Measurements from ENCODE around the gene SSH2. TPM values are rescaled to one million over a fixed set of nuclear protein-coding genes. Genes with fewer than 3 reads are reported as not detected.

Gene SSH2
- total and polyA plus RNA-seq, 2 of the 13 experiments (the other 11 are each of a cell fraction or from before 2014, with no cell fraction given), result 6.0 to 6.4 TPM

DNA sequence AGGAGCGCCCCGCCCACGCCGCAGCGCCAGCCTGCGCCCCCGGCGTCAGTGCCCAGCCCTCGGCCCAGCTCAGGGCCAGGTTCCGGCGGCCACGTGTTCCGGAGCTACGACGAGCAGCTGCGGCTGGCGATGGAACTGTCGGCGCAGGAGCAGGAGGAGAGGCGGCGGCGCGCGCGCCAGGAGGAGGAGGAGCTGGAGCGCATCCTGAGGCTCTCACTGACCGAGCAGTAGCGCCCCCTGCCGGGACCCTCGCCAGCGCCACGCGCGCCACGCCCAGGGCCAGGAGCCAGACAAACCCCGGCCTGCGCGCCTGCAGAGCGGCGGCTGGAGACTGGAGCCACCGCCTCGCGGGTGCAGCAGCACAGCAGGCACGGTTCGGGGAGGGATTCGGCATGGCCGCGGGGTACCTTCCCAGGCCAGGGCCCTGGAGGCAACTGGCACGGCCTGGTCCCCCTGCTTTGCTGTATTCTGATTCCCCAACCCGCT, 316.6 kb downstream of the SSH2 start (continued):
- TF ChIP-seq YEATS4 (CRISPR knock-in tag; IDR thresholded peaks at IDR 0.05; ENCODE audit: borderline replicate concordance) (peak; percentile 66; the same call in 1 of the 2 replicates), ESRRA (CRISPR knock-in tag; IDR thresholded peaks at IDR 0.05; ENCODE audit: low read depth) (no peak), ZC3H13 (CRISPR knock-in tag; IDR thresholded peaks at IDR 0.05) (peak; percentile 56; the same call in 1 of the 2 replicates), SRF (IDR thresholded peaks at IDR 0.05; ENCODE audit: low read depth, low read length) (no peak), GABPA (IDR thresholded peaks at IDR 0.05; ENCODE audit: low read depth, low read length) (no peak), GABPA (CRISPR knock-in tag; IDR thresholded peaks at IDR 0.05; ENCODE audit: low read depth) (no peak), PRMT3 (CRISPR knock-in tag; IDR thresholded peaks at IDR 0.05; ENCODE audit: borderline replicate concordance, low read depth) (peak; percentile 87; the same call in 1 of the 2 replicates), SMC3 (IDR thresholded peaks at IDR 0.05; ENCODE audit: low read length) (no peak), ZNF256 (CRISPR knock-in tag; conservative IDR thresholded peaks at IDR 0.05) (no peak), JUND (CRISPR knock-in tag; IDR thresholded peaks at IDR 0.05) (no peak), ZNF749 (CRISPR knock-in tag; IDR thresholded peaks at IDR 0.05; ENCODE audit: borderline replicate concordance) (peak; percentile 72), ZNF260 (CRISPR knock-in tag; IDR thresholded peaks at IDR 0.05; ENCODE audit: borderline replicate concordance, low read depth) (no peak), ZNF781 (CRISPR knock-in tag; IDR thresholded peaks at IDR 0.05; ENCODE audit: borderline replicate concordance, not compliant biosample characterization) (no peak), CTCF (CRISPR knock-in tag; IDR thresholded peaks at IDR 0.05) (peak; percentile 94), THRA (CRISPR knock-in tag; IDR thresholded peaks at IDR 0.05; ENCODE audit: borderline replicate concordance) (peak; percentile 56; the same call in 1 of the 2 replicates), TCF7L2 (IDR thresholded peaks at IDR 0.05; ENCODE audit: low read depth, low read length) (no peak), RARA (CRISPR knock-in tag; IDR thresholded peaks at IDR 0.05) (0 out of 2 replicates have a peak, but pooled peaks have one; percentile 14), RELA (CRISPR knock-in tag; IDR thresholded peaks at IDR 0.05) (0 out of 2 replicates have a peak, but pooled peaks have one; percentile 55), ZNF83 (CRISPR knock-in tag; IDR thresholded peaks at IDR 0.05; ENCODE audit: borderline replicate concordance) (no peak), ZBTB7B (CRISPR knock-in tag; IDR thresholded peaks at IDR 0.05) (no peak; the same call in 1 of the 2 replicates), ZSCAN25 (CRISPR knock-in tag; IDR thresholded peaks at IDR 0.05) (no peak)
- TF ChIP-seq, protein P1, sequence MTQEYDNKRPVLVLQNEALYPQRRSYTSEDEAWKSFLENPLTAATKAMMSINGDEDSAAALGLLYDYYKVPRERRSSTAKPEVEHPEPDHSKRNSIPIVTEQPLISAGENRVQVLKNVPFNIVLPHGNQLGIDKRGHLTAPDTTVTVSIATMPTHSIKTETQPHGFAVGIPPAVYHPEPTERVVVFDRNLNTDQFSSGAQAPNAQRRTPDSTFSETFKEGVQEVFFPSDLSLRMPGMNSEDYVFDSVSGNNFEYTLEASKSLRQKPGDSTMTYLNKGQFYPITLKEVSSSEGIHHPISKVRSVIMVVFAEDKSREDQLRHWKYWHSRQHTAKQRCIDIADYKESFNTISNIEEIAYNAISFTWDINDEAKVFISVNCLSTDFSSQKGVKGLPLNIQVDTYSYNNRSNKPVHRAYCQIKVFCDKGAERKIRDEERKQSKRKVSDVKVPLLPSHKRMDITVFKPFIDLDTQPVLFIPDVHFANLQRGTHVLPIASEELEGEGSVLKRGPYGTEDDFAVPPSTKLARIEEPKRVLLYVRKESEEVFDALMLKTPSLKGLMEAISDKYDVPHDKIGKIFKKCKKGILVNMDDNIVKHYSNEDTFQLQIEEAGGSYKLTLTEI (CRISPR knock-in tag; conservative IDR thresholded peaks at IDR 0.05), result no peak
- TF ChIP-seq, protein P2, sequence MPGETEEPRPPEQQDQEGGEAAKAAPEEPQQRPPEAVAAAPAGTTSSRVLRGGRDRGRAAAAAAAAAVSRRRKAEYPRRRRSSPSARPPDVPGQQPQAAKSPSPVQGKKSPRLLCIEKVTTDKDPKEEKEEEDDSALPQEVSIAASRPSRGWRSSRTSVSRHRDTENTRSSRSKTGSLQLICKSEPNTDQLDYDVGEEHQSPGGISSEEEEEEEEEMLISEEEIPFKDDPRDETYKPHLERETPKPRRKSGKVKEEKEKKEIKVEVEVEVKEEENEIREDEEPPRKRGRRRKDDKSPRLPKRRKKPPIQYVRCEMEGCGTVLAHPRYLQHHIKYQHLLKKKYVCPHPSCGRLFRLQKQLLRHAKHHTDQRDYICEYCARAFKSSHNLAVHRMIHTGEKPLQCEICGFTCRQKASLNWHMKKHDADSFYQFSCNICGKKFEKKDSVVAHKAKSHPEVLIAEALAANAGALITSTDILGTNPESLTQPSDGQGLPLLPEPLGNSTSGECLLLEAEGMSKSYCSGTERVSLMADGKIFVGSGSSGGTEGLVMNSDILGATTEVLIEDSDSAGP (CRISPR knock-in tag; IDR thresholded peaks at IDR 0.05; ENCODE audit: borderline replicate concordance), result peak; percentile 78

All from HepG2 (cell line).